GM21619 (cell line): ENCODE results near the gene OR52N4.
"Not testable (repeated sequence)": the region's sequence is repeated elsewhere in the genome, so short reads cannot be mapped to it uniquely, and the experiment has no call there.

Experiments
- ATAC-seq: cut with Tn5 transposase; IDR thresholded peaks from one replicate; pipeline ENCODE4 v1.9.1; 2021; ENCODE audit not compliant: unreplicated experiment

The OR52N4 gene

DNA sequence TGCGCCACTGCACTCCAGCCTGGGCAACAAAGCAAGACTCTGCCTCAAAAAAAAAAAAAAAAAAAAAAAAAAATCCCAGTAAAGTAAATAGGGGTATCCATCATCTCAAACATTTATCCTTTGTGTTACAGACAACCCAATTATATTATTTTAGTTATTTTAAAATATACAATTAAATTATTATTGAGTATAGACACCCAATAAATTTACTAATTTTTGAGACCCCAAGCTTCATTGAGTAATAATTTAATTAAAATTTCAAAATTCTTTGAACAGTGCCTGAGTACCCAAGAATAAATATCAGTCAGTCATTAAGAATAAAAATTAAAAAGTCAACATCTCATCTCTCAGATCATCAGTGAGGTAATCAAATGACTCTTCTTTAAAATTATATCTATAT is at the start of gene OR52N4:
Gene OR52N4, plus strand, starts transcription at position 301 of the 400 bp plus-strand sequence. CDS start 498 bp downstream, outside the sequence.
- ATAC-seq: no peak

DNA sequence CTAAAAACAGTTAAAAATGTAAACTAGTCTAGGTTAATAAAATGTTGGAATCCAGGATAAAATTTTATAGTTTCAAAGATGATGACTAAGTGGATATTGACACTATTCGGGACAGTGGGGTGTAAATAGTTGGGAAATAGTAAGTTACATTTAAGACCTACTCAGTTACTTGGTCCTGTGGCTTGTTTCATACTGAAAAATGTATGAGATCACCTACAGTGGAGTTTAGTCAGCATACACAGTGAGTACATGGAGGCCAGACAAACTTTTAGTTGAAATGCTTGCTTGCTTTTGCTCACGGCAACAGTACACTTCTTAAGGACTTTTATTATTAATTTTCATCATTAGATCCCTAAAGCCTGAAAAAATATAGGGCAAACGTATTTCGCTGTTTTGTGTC is 48.4 kb upstream of the OR52N4 start:
- no peak for ATAC-seq

DNA sequence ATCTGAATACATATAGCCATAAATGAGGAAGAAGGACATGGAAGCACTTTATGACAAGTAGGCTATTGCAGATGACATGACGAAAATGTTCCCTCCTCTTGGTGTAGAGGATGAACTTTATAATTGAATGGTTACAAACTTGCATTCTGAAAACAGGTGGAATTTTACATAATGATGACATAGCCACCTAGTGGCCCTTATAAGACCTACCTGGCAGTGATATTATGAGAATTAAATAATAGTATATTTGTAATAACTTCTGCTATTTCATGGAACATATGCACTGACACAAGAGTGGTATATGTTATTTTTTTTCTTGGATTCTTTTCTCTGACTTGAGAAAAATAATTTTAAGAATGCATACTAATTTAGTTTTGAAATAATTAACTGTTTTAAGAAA is 41.5 kb upstream of the OR52N4 start:
- peak; percentile 45 for ATAC-seq

DNA sequence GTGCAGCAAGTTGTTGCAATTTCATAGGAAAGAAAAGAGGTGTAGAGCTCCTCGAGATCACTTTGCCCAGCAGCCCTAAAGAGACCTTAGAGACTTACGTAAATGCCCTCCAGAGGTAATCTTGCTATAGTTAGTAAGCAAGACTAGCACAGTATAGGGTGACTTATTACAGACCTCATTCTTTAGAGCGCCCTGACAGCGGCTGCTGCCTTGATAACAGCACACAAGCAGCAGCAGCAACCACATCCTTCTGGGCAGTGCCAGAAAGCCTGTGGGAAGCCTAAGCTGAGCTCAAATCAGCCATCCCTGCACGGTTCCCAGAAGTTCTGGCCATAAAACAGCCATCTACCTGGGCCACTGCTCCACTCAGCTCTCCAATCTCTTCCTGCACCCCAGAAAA is 40.3 kb upstream of the OR52N4 start:
- no peak for ATAC-seq

DNA sequence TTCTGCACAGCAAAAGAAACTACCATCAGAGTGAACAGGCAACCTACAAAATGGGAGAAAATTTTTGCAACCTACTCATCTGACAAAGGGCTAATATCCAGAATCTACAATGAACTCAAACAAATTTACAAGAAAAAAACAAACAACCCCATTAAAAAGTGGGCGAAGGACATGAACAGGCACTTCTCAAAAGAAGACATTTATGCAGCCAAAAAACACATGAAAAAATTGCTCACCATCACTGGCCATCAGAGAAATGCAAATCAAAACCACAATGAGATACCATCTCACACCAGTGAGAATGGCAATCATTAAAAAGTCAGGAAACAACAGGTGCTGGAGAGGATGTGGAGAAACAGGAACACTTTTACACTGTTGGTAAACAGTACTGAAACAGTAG is 37.5 kb upstream of the OR52N4 start:
- not testable (repeated sequence) for ATAC-seq

DNA sequence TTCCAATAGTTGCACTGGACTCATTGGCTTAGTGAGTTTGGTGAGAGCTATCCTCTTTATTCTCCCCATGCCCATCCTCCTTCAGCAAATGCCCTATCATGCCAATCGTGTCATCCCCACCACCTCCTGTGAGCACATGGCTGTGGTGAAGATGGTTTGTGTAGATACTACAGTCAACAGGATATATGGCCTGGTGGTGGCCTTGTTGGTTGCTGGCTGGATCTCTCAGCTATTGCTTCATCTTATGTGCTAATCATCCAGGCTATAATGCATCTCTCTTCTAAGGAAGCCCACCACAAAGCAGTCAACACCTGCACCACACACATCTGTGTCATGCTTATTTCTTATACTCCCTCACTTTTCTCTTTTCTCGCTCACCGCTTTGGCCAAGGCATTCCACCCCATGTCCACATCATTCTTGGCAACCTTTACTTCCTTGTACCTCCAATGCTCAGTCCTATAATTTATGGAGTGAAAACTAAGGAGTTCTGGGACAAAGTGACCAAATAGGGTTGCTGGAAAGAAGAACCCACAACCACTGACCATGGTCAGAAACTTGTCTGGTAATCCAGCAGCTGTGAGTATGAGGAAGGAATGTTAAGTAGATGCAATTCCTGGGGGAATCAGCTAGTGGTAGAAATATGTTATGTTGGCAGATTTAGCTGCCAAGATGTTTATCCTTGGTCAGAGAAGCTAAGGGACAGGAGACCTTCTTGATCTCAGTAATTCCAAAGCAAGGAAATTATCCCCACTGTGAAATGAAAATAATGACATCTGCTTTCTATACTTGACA is 34.1 kb upstream of the OR52N4 start:
- no peak for ATAC-seq

DNA sequence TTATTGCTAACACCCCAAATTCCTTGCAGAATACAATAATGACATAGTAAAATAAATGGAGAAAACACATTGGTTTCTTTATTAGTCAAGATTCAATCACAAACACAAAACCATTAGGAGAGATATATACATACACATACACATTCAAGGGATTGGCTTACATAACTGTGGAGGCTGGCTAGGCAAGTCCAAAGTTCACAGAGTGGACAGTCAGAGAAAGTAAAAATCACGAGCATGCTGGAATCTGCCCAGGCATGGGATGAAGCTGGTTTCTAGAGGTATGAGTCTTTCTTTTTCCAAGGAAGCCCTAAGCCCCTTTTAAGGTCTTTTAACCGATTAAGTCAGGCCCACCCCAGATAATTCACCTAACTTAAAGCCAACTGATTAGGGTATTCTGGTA is 31.4 kb upstream of the OR52N4 start:
- no peak for ATAC-seq

DNA sequence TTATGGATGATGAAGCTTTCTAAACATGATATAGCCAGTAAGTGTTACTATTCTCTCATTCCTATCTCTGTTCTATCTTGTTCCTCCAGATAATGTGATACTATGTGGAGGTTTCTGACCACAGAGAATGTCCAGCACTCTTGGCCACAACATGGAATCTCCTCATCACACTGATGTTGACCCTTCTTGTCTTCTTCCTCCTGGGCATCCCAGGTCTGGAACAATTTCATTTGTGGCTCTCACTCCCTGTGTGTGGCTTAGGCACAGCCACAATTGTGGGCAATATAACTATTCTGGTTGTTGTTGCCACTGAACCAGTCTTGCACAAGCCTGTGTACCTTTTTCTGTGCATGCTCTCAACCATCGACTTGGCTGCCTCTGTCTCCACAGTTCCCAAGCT is 27.7 kb upstream of the OR52N4 start:
- no peak for ATAC-seq

DNA sequence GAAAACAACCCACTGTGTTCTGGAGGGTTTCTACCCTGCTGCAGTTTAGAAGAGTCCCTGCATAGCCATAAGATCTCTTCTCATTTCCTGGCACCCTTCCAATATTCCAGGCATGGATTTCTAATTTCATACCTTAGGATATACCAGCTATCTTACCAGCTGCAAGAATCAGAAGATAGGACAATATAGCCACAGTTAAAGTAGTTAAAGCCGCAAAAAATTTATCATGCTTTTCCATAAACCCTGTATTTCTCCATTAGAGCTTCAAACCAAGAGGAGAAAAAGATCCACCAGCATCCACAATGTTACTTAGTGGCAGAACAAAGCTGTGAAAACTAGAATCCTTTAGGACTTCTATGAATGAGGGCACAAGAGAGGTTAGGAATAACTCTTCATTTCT is 26.4 kb upstream of the OR52N4 start:
- ATAC-seq: no peak

DNA sequence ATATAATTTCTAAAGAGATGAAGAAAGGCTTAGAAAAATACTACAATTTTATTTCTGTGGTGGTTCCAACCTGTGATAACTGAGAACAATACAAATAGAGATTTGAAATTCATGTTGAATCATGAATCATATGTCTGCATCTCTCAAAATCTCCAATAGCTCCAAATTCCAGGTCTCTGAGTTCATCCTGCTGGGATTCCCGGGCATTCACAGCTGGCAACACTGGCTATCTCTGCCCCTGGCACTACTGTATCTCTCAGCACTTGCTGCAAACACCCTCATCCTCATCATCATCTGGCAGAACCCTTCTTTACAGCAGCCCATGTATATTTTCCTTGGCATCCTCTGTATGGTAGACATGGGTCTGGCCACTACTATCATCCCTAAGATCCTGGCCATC is 17.6 kb upstream of the OR52N4 start, which contains the start of gene OR56B1:
Gene OR56B1, plus strand, starts transcription at position 53 of the 400 bp plus-strand sequence. Its CDS starts 69 bp downstream, at position 122.
- ATAC-seq: no peak

DNA sequence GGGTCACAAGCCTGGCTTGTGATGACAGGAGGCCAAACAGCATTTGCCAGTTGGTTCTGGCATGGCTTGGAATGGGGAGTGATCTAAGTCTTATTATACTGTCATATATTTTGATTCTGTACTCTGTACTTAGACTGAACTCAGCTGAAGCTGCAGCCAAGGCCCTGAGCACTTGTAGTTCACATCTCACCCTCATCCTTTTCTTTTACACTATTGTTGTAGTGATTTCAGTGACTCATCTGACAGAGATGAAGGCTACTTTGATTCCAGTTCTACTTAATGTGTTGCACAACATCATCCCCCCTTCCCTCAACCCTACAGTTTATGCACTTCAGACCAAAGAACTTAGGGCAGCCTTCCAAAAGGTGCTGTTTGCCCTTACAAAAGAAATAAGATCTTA is 17.0 kb upstream of the OR52N4 start:
- no peak for ATAC-seq

DNA sequence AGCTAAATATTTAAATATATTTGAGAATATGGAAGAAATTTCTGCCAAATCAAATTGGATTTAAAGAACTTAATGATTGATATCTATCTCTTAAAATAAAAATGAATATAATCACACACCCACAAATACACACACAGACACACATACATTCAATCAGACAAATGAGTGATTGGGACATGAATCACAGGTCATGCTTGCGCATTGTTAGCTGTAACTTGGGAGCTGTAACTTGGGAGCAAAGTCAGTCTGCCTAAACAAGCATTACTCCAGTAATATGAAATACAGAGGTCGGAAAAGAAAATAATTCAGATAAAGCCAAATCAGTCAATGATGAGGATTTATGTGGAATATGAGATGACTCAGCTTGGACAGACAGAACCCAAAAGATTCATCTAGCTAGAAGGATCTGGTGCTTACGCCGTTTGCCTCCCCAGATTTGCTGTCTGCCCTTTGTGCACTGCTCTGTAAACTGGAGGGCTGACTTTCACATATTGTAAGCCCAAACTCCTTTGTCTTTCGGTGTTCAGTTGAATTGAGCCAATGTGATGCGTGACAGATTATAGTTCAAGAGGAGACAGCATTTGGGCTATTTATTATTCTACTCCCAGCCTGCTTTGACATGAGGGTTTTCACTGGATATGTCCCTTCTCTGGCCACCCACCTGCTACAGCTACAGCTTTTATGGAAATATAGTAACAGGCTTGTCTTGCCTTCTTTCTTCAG is 16.2 kb upstream of the OR52N4 start:
- no peak for ATAC-seq

DNA sequence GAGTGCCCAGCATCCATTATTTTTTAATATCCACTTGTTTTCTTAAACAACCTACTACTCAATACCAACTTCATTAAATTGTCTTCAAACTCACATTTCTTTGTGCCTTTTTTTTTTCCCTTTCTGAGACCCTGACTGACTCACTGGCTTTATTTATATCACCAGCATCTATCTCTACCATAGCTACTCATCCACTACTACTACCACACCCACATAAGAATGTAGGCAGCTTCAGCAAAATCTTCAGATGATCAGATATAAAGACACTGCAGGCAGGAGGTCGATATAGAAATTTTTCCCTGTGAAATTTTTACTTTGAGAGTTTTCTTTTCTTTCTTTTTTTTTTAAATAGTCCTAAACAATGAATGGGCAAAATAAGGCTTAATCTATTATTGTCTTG is 15.6 kb upstream of the OR52N4 start:
- no peak for ATAC-seq

DNA sequence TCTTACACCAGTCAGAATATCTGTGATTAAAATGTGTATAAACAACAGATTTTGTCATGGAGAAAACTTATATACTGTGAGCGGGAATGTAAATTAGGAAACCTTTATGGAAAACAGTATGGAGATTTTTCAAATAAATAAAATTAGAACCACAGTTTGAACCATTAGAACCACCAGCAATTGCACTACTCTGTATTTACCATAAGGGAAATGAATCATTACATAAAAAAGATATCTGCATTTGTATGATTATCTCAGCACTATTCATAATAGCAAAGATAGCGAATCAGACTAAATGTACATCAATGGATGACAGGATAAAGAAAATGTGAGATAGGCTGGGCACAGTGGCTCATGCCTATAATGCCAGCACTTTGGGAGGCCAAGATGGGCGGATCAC is 7.4 kb upstream of the OR52N4 start:
- no peak for ATAC-seq

DNA sequence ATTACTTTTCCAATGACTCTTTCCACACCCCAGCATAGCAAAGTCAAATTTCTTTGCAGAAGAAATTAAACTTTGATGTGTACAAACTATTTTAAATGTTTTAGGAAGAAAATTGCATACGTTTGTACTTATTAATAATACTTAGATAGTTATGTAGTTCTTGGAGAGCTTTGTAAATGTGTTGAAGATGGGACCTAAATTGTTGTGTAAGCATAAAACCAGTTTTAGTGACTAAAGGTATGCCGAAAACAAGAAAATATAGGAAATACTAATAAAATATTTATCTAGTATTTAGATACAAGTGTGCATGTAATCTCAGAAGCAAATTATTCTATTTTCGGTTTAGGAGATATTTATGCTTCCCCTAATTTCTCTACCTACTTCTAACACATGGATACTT is 4.2 kb upstream of the OR52N4 start:
- no peak for ATAC-seq

DNA sequence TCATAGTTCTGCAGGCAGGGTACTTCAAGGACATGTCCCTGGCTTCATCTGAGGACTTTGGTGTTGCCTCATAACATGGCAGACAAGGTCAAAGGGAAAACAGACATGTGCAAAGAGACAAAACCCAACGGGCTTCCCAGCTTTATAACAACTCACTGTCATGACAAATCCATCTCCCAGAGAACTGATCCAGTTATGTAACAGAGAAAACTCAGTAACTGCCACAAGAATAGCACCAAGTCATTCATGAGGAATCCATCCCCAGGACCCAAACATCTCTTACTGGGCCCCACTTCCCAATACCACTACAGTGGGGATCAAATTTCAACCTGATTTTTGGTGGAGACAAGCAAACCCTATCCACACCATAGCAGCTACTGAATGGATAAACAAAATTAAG is 13.0 kb downstream of the OR52N4 start:
- no peak for ATAC-seq

DNA sequence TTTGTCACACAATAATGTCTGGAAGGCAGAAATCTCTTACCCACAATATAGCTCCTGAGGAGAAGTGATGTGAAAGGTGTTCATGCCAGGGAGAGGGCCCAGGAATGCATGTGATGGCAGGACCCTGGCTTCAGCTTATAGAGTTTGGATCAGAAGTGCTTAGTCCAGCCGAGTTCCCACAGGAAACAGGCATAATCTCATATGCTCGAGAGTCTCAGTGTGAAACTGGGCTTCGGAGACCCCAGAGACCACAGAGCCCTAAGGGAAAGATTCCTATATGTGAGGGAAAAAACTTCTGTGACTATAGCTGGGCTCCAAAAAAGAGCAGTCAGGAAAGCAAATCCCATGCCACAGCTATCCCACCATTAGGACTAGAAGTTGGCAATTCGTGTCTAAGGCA is 29.2 kb downstream of the OR52N4 start, which contains the start of gene OR52N5:
Gene OR52N5, minus strand, starts transcription at position 101 of the 400 bp plus-strand sequence. CDS start 4,721 bp downstream, outside the sequence.
- no peak for ATAC-seq

DNA sequence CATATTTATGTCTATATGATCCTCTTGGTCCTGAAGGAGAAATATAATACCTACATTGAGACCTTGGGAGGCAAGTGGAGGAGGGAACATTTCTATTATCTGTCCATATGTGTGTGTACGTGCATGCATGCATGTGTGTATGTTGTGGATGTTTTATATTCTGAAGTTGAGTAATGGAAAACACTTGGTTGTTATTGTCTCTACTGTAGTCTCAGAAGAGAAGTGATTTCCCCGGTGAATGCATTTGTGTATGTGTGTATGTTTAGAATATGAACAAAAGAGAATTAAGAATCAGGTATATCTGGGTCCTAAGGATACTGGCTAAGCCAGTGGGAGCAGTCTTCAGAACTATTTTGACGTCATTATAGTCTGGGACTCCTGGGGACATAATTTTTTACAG is 37.1 kb downstream of the OR52N4 start, which contains the start of gene OR52N1:
Gene OR52N1, minus strand, starts transcription at position 101 of the 400 bp plus-strand sequence. CDS start 2,449 bp downstream, outside the sequence.
- ATAC-seq: no peak

DNA sequence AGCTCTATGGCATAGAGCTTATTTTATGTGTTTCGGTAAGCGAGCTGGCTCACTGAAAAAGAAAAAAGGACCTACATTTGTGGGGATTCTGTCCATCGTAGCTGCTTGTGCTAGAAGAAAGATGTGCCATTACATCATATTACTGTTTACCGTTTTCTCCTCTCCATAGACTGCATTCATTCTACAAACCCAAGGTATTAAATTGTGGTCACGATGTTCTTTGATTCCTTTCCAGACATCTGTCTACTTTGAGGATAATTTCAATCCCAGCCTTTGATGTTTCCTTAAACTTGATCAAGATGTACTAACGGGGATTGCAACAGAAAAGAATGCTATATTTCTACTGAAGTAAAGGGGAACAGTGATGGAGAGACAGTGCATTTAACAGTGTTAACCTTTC is 42.5 kb downstream of the OR52N4 start:
- ATAC-seq: no peak

DNA sequence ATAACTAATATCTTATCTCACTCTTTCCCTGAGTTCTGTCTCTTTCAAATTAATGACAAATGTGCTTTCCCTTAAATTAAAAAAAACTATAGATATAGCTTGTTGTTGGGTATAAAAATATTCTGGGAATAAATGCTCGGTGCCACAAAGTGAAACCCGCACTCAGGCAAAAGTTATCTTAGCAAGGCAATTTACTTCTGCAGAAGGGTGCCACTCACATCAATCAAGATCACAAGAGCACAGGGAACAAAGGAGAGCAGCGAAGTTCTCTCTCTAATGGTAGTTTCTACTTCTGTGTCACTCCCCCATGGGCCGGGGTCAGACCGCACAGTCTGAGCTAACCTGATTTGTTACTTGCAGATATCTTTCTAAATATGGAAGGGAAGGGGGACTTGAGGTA is 49.9 kb downstream of the OR52N4 start:
- ATAC-seq: no peak
